GM12891 (cell line): ENCODE data around the gene CCK.

ENCODE experiments used
- POLR2A ChIP-seq: IDR thresholded peaks from 2 replicates; pipeline ENCODE4 v1.6.1; 2011; ENCODE audit warnings: low read depth, low read length, control low read depth
- SPI1 ChIP-seq: IDR thresholded peaks from 2 replicates; pipeline ENCODE4 v1.6.1; 2011; ENCODE audit warnings: low read depth, low read length, control low read depth
- TAF1 ChIP-seq: IDR thresholded peaks from 2 replicates; pipeline ENCODE4 v1.6.1; 2011; ENCODE audit warnings: low read depth, low read length, control low read depth

DNA sequence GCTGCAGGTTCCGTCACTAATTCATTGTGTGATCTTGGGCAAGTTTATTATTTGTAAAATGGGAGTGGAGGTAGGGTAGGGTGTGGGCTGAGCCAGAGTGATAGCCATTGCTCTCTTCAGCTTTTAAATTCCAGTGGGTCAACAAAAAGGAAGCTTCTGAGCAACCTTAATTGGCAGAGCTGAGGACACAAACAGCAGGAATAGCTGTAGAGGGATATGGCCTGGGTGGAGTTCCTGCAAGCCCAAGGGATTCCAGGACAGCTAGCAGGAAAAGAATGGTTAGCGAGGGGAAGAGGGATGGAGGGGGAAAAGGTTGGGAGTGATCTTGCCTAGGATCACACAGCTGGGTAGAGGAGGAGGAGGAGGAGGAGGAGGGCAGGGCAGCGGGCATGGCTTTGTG is 11.4 kb downstream of the CCK start:
- no peak for TF ChIP-seq POLR2A
- TF ChIP-seq TAF1 = no peak
- TF ChIP-seq SPI1 = no peak
